ENCODE data around the gene UVRAG.

UVRAG gene

DNA sequence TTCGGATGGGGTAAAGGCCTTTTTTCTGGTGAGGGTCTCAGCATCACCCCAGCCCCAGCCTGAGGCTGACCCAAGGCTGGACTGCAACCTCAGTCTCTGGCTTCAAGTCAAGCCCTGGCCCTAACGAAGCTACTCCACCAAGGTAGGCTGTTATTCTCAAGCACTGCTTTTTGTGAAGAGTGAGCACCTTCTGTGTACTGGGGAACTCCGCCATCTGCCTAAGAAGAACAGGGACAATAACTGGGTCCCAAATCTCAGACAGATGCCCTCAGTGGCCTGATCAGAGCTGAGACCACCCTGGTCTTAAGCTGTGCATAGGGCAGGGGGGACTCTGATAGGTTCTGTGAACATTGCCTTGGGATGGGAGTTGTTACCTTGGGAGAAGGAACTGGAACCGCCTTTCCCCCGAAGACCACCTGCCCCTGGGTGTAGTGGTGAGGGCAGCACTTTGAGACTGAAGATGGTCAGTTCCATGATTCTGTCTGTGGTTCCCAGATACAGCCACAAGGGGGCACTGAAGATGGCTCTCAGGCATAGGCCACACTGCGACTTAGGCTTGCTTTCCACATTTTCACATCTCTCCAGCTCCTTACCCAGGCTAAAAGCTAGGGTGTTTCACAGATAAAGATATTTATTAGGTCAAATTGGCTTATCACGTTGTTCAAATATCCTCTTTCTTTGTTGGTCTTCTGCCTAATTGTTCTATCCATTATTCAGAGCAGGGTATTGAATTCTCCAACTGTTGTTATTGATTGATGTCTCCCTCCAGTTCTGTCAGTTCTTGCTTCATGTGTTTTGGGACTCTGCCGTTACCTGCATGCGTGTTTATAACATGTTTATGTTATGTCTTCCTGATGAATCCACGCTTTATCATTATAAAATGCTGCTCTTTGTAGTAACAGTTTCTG, 11.8 kb upstream of the UVRAG start:
- DNase-seq (ENCODE audit: low read depth in 2 of 3, low spot score in 2 of 3): peak; percentile 15 to 47 (median 35)

DNA sequence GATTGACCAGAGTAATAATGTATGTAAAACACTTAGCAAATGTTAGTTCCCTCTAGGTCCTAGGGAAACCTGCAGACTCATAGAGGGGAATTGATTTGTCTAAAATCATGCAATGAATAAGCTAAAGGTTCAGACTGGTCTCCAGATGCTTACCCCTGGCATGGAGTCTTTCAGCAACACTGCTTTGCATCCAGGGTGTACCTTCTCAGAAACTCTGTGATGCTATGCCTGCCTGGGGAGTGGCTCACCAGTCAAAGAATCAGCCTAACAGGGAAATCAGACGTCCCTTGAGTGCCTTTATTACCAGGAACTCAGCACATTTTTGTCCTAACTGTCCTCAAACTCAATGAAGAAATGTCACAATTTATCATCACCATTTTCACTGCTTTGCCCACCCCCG, 5.9 kb upstream of the UVRAG start:
- no peak for DNase-seq (ENCODE audit: low read depth in 2 of 3, low spot score in 2 of 3)

DNA sequence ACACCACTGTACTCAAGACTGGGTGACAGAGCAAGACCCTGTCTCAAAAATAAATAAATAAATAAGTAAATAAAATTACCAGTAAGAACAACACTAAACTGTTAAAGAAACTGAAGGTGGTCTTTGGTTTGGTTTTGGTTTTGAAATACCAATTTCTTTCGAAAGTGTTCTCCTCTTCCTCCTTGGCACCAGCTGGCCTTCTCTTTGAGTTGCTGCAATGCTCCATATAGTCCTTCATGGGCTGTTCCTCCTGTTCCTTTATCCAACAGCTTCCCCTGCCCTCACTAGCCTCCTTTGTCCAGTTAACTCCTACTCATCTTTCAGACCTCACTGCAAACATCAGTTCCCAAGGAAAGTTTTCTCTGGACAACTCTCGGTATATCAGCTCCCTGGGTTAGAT, 5.0 kb upstream of the UVRAG start:
- no peak for DNase-seq (ENCODE audit: low read depth in 2 of 3, low spot score in 2 of 3)

DNA sequence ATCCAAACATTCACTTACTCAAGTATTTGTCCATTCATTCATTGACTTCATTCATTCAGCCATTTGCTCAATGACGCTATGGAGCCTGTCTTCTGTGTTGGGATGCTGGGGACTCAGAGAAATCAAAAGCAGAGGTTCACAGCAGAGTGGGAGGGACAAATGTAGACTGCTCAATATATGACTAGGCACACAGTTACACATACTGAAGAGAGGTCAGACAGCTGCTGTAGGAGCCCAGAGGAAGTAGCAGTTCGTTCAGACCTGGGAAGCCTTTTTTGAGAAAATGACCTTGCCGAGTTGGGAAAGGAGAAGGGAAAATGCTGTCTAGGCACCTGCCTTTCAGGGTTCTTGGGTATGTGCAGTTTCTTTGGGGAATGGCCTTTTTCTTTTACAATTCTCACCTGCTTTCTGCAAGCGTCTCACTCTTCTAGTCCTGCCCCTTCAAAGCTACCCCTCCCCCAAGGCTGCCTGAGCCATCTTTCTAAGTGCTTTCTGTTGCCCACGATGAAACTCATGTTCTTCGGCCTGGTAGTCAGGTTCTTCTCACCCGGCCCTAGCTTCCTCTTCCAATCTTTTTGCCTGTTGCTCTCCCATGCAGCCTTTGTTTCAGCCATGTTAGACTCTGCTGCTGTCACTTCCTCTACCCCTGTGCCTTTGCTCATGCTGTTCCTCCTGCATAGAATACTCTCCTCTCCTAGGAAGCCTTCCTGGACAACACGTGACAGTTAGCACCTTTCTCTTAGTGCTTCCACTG, 4.2 kb upstream of the UVRAG start:
- DNase-seq (ENCODE audit: low read depth in 2 of 3, low spot score in 2 of 3): no peak

DNA sequence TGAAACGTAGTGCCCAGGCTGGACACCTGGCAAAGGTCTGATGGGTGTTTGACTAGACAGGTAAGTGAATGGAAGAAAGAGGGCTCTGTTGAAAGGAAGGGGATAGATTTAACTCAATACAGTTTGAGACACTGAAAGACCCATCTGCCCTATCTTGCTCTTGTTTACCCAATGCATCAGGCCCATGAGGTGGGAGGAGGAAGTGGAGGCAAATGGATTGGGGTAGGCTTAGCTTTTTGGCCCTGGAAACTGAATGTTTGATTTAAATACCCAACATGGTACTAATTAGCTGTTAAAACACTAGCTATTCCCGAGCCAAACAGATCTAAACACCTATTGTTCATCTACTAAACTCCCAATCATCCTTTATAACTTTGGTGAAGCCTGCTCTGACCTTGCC, 3.5 kb upstream of the UVRAG start:
- DNase-seq (ENCODE audit: low read depth in 2 of 3, low spot score in 2 of 3): no peak

DNA sequence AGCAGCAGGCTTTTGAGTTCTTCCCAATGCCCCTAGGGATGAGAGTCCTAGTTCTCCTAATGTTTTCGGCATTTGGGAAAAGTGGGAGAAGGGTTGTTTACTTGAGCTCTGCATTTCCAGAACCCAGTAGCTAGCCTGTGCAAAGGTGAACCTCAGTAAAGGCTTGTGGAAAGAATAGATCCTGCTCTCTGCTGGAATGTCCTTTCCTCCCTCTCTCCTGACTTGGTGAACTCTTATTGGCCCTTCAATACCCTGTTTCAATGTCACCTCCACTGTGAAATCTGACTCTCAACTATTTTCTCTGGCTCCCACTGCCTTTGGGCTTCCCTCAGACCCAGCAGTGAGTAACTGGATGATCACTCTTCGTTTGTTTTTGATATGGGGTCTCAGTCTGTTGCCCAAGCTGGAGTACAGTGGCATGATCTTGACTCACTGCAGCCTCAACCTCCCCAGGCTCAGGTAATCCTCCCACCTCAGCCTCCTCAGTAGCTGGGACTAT, 2.4 kb upstream of the UVRAG start:
- DNase-seq (ENCODE audit: low read depth in 2 of 3, low spot score in 2 of 3): no peak

DNA sequence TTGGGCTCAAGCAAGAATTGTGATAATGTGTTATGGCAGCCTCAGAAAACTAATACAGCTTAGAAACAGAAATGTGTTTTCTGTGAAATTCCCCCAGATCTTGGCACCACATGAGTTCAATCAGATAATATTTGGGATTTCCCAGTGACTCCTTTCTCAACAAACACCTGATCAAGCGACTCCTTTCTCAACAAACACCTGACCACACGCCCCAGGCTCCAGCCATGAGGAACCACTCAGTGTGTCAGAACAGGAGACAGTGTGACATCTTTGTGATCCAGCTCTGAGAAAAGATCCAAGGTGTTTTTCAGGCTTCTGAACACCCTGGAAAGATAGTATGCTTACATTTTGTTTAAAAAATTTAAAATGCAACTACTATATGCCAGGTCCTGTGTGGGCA, 1.9 kb upstream of the UVRAG start:
- no peak for DNase-seq (ENCODE audit: low read depth in 2 of 3, low spot score in 2 of 3)

DNA sequence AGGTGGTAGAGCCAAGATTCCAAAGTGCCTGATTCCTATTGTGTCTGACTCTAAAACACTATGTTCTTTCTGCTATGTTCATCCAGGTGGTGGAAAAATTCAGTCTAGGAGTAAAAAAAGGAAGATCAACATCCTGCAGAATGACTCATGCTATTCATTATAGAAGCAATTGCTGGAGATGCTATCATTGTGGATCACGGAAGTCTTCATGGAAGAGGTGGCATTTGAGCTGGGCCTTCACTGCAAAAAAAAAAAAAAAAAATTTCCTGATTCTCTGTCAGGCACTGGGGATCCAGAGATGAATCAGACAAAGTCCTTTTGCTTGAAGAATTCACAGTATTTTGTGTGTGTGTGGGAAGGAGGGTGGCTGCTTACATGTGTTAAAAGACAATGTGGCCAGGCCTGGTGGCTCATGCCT, 1.4 kb upstream of the UVRAG start:
- no peak for DNase-seq (ENCODE audit: low read depth in 2 of 3, low spot score in 2 of 3)

DNA sequence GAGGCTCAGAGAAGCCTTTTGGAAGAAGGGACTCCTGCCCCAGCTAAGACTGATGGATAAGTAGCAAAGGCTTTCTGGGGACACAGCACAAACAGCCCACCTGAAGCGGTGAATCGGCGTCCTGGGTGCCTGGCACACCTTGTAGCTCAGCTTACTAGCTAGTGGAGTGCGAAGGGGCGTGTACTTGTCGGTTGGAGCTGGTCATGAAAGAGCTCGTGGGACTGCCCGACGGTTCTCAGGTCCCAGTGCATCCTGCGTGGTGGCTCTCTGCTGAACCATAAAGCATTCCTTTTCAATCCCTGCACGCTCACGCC, 690 bp upstream of the UVRAG start:
- DNase-seq (ENCODE audit: low read depth in 2 of 3, low spot score in 2 of 3): no peak

DNA sequence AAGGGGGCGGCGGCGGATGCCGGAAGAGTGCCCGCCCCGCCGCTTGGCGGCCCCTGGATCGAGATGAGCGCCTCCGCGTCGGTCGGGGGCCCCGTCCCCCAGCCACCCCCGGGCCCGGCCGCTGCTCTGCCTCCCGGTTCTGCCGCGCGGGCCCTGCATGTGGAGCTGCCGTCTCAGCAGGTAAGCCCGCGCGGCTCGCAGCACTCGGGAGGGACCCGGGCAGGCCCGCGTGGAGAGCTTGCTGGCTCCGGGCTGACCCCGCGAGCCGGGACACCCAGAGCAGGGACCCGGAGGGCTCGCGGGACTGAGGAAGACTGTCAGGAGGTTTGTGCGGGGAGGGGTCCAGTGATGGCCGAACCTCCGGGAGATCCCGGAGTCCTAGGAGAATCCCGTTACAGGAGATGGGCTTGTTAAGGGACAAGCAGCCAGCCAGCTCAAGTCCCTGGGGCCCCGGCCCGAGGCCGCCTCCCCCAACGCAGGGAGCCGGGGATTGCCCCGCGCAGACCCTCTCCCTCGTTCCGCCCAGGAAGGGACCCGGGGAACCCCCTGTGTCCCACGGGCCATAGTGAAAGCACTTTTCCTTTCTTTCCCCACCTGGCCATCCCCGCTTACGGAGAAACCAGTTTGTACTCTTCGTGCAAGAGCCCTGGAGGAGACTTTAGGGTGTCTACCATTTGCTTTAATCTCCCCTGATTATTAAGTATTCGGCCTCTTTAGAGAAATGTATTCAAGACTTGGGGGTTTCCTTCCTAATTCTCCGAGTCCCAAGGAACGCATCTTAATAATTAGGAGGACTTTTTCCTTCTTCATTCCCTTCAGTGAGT, 547 bp downstream of the UVRAG start:
- DNase-seq (ENCODE audit: low read depth in 2 of 3, low spot score in 2 of 3): peak in 2 of 3 experiments; percentile 13 to 27

DNA sequence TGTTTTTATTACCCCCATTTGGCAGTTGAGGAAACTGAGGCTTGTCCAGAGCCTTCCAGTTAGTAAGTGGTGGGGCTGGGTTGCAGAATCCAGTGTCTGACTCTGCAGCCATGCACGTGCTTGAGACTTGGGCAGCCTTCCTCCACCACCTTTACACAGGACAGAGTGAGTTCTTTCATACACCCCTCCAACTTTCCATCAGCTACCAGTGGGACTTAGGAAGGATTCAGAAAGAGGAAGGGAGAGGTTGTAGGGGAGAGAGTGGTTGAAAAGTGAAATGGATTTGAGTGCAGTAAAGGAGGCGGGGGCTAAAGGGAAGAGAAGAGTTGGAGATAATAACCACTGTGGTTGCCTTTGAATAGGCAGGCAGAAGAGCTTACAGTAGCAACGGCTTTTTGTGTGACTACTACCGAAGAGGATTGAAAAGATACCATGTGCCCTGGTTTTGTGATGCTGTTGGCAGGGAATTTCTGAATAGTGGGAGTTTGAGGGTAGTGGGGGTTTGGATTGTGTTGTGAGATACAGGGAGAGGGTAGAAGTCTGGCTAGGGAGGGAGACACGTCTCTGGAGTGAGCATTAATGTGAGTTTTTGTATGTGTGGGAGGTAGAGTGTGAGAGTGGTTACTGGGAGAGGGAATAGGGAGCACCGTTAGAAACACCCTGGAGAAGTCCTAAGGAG, 1.7 kb downstream of the UVRAG start:
- DNase-seq (ENCODE audit: low read depth in 2 of 3, low spot score in 2 of 3): no peak

DNA sequence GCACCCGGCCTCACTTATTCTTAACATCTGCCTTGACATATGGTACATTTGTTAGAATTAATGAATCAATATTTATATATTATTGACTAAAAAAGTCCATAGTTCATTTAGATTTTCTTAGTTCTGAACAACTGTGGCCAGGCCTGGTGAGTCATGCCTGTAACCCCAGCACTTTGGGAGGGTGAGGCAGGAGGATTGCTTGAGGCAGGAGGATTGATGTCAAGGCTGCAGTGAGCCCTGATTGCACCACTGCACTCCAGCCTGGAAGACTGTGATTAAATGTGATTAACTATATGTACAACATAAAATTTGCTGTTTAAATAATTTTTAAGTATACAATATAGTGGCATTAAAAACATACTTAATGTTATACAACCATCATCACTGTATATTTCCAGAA, 5.6 kb downstream of the UVRAG start:
- no peak for DNase-seq (ENCODE audit: low read depth in 2 of 3, low spot score in 2 of 3)

DNA sequence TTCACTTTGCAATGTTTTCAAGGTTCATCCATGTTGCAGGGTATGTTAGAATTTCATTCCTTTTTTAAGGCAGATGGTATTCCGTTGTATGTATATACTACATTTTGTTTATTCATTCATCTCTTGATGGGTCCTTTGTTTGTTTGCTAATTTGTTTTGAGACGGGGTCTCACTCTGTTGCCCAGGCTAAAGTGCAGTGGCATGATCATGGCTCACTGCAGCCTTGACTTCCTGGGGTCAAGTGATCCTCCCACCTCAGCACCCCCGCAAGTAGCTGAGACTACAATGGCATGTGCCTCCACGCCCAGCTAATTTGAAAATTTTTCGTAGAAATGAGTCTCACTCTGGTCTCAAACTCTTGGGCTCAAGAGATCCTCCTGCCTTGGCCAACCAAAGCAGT, 6.2 kb downstream of the UVRAG start:
- no peak for DNase-seq (ENCODE audit: low read depth in 2 of 3, low spot score in 2 of 3)

DNA sequence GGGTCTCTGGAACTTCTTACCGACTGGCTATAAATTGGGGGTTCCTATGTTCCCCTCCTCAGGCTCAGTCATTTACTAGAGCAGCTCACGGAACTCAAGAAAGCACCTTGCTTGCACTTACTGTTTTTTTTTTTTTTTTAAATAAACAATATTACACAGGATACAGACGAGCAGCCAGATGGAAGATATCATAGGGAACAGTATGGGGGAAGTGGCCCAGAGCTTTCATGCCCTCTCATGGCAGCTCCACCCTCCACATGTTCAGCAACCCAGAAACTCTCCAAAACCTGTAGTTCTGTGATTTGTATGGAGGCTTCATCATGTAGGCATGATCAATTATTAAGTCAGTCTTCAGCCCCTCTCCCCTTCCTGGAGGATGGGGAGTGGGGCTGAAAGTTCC, 7.5 kb downstream of the UVRAG start:
- DNase-seq (ENCODE audit: low read depth in 2 of 3, low spot score in 2 of 3): no peak

DNA sequence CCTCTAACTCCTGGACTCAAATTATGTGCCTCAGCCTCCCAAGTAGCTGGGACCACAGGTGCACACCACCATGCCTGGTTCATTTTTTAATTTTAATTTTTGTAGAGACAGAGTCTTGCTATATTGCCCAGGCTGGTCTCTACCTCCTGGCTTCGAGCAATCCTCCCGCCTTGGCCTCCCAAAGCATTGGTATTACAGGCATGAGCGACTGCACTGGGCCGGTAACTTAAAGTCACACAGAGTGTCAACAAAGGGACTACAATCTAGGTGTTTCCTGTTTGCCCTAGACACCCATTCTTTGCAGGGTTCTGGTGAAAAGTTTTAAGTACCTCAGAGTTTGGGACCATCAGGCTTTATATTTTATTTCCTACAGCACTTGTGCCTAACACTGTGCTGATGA, 8.4 kb downstream of the UVRAG start:
- DNase-seq (ENCODE audit: low read depth in 2 of 3, low spot score in 2 of 3): no peak

DNA sequence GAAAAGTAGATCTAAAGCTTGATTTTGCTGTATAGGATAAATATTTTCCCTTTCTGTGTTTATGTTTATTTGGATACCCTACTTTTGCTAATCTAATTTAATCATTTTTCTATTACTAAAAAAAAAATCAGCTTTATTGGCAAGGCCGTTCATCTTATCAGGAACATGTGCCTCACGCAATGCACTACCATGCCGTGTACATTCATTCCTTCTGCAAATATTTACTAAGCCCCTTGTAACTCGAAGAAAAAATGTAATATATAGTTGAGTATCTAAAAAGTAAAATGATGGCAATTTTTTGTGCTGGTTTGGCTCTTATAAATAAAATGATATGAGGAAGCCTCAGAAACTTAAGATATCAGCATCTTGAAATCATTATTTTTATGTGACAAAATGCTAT, 8.9 kb downstream of the UVRAG start:
- no peak for DNase-seq (ENCODE audit: low read depth in 2 of 3, low spot score in 2 of 3)

DNA sequence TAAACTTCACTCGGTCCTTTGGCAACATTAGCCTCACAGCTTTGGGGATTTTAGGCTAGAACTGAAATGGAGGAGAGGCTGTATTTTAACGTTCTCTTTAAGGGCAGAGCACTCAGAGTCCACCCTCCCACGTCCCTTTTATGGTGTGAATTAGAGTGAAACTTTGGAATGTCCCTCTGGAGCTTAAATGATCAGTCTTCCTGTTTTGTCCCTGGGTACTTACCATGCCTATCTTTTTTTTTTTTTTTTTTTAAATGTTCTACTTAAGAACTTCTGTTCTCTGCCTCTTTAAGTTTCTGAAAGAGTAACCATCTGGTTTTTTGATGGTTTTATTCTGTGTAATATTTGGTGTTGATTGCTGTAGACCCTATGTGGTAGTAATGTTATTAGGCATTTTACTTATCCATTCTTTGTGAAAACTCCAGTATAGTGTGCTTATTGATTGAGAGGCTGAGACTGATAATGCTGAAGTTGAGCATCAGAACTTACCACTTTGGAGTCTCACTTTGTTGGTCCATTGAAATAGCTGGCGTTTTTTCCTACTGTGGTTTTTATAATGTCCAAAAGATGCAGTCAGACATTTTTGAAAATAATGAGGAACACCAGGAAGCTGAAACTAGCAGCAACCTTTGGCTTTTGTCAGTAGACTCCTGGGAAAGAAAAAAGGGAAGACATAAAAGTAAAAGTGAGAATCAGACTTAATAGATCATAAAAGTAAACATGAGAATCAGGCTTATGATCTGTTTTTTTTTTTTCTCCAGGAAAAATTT, 11.6 kb downstream of the UVRAG start:
- no peak for DNase-seq (ENCODE audit: low read depth in 2 of 3, low spot score in 2 of 3)

DNA sequence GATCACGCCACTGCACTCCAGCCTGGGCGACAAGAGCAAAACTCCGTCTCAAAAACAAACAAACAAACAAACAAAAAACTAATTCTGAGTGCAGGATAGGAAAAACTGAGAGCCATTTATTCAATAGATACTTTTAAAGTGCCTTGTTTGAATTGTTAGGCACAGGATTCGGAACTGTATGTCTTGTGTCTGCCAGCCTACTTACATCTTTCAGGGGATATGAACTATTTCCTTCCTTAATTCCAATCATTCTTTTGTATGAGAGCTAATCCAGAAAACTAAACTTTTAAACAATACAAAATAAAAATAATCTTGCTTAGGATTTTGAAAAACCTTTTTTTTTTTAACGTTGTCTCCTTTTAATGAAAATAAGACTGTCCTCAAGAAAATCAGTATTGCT, 12.6 kb downstream of the UVRAG start:
- no peak for DNase-seq (ENCODE audit: low read depth in 2 of 3, low spot score in 2 of 3)

DNA sequence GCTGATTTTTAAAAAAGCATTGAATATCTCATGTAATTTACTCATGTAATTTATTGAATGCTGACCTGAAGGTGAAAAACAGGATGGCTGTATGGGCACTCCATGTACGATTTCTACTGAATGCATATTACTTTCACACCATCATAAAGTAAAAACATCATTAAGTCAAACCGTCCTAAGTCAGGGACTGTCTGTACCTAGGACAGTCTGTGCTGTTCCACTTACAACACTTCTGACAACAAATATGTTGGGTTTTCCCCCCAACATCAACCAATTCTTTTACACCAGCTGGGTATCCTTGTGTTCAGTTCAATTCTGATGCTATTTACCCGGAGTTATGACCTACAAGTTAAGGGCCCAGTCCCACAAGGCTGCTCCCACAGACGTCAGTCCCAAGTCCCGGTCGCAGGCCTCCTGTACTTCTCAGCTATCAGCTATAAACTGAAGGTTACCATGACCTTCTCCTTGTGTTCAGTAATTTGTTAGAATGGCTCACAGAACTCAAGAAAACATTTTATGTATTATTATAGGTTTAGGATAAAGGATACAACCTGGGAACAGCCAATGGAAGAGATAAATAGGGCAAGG, 17.0 kb downstream of the UVRAG start:
- no peak for DNase-seq (ENCODE audit: low read depth in 2 of 3, low spot score in 2 of 3)

DNA sequence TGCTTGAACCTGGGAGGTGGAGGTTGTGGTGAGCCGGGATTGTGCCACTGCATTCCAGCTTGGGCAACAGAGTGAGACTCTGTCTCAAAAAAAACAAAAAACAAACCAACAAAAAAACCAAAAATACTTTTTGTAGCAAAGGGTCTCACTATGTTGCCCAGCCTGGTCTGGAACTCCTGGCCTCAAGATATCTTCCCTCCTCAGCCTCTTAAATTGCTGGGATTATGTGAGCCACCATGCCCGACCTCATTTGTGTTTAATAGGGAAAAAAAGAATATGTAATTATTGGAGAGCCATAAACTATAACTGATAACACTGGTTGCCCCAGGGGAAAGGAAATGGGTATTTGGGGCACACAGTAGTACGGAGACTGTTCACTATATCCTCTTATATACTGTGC, 19.7 kb downstream of the UVRAG start:
- DNase-seq (ENCODE audit: low read depth in 2 of 3, low spot score in 2 of 3): no peak

Data from activated CD8-positive, alpha-beta memory T cell treated with anti-CD3 and anti-CD28 coated beads for 48 hours (primary cell).